Panc1 (cell line): Measurements from ENCODE around the gene BCORL1. TPM values are rescaled to one million over a fixed set of nuclear protein-coding genes. Genes with fewer than 3 reads are reported as not detected.
A peak's percentile ranks its signal among the peaks of the same experiment; 100 is the strongest.

ENCODE experiments used
- ATAC-seq: fragments of 200-7000 bp; cut with Tn5 transposase; 2 replicates; pipeline ENCODE4 v1.9.1; 2020; ENCODE audit warnings: mild to moderate bottlenecking, moderate library complexity
- BruUV-seq: library from RNA; stranded (reverse); fragments of 400-500 nt; replicated peaks from 2 replicates; lab custom pipeline; 2021; lab: Mats Ljungman, UMichigan
- CTCF ChIA-PET: fragments of 300-600 bp; sonication (Branson Sonifier 250); formaldehyde crosslinking; loops from one replicate; lab custom pipeline; 2022; ENCODE audit warnings: antibody characterized with exemption; lab: Charles Lee
- POLR2A ChIA-PET: fragments of 300-600 bp; sonication (Branson Sonifier 250); formaldehyde crosslinking; loops from one replicate; lab custom pipeline; 2022; ENCODE audit warnings: antibody characterized with exemption; lab: Charles Lee
- DNase-seq: peaks from one replicate; pipeline ENCODE4 v3.0.0-alpha.2; 2010; ENCODE audit warnings: low read depth, low spot score
- H3K27ac ChIP-seq: 2 replicates; pipeline ENCODE4 v1.5.1; 2011; ENCODE audit warnings: mild to moderate bottlenecking, low read length, inconsistent platforms
- H3K27me3 ChIP-seq: fragments of 200-500 bp; sonication (Bioruptor generic); 2 replicates; pipeline ENCODE4 v1.6.0; 2014; ENCODE audit warnings: low read length, inconsistent platforms; ENCODE audit not compliant: control insufficient read depth, insufficient read depth
- H3K36me3 ChIP-seq: fragments of 200-500 bp; sonication (Bioruptor generic); 2 replicates; pipeline ENCODE4 v1.5.1; 2014; ENCODE audit warnings: inconsistent platforms, mild to moderate bottlenecking, low read length, moderate library complexity; ENCODE audit not compliant: control insufficient read depth, insufficient read depth
- H3K4me1 ChIP-seq: 2 replicates; pipeline ENCODE4 v1.5.1; 2011; ENCODE audit warnings: inconsistent platforms, mild to moderate bottlenecking, low read length, moderate library complexity; ENCODE audit not compliant: control insufficient read depth, insufficient read depth
- H3K4me3 ChIP-seq, 2 experiments: 2 replicates each; pipeline ENCODE4 v1.5.1; 2011 to 2012; ENCODE audit warnings: low read depth in 2 of 2, low read length in 2 of 2, mild to moderate bottlenecking in 2 of 2, inconsistent platforms in 1 of 2, moderate library complexity in 1 of 2
- H3K9me3 ChIP-seq: fragments of 200-500 bp; sonication (Bioruptor generic); 2 replicates; pipeline ENCODE4 v1.5.1; 2014; ENCODE audit warnings: low read depth, mild to moderate bottlenecking, inconsistent platforms, low read length, moderate library complexity; ENCODE audit not compliant: control insufficient read depth, insufficient read depth
- CTCF ChIP-seq: fragments of 450-650 bp; IDR thresholded peaks from 2 replicates; pipeline ENCODE4 v1.5.1; 2017; ENCODE audit warnings: mild to moderate bottlenecking
- POLR2AphosphoS5 ChIP-seq: IDR thresholded peaks from 2 replicates; pipeline ENCODE4 v1.6.1; 2012; ENCODE audit warnings: mild to moderate bottlenecking, low read depth, low read length, moderate library complexity
- SIN3A ChIP-seq: IDR thresholded peaks from 2 replicates; pipeline ENCODE4 v1.6.1; 2012; ENCODE audit warnings: low read depth, mild to moderate bottlenecking, low read length, moderate library complexity, borderline replicate concordance; ENCODE audit not compliant: insufficient read depth
- TCF7L2 ChIP-seq: IDR thresholded peaks from 2 replicates; pipeline ENCODE4 v1.6.1; 2011; ENCODE audit warnings: mild to moderate bottlenecking, low read depth, low read length, inconsistent platforms
- in situ Hi-C: cut with HindIII; loops from 2 replicates; pipeline ENCODE4 v1.10.0; 2016; ENCODE audit warnings: low sequenced_read_pairs, low pct_unique_long_range_greater_than_20kb
- intact Hi-C: fragments of 100-400 bp; cut with micrococcal nuclease; formaldehyde crosslinking; loops from one replicate; pipeline ENCODE4 v1.10.0; 2022; ENCODE audit not compliant: unreplicated experiment
- total RNA-seq: library from RNA; stranded (reverse); gene quantifications from one replicate; pipeline ENCODE4 v1.2.1, GENCODE V29; 2021; ENCODE audit not compliant: unreplicated experiment
- TF ChIP-seq, protein P1 (sequence below), 2 experiments: IDR thresholded peaks; 2 replicates each; pipeline ENCODE4 v1.6.1; 2011 to 2012; ENCODE audit warnings: low read depth in 2 of 2, control low read depth in 1 of 2, low read length in 1 of 2, mild to moderate bottlenecking in 1 of 2, moderate library complexity in 1 of 2; ENCODE audit not compliant: insufficient read depth in 1 of 2

The BCORL1 gene
- total RNA-seq, 1 experiment from 2014 or later, result 67.4 TPM

DNA sequence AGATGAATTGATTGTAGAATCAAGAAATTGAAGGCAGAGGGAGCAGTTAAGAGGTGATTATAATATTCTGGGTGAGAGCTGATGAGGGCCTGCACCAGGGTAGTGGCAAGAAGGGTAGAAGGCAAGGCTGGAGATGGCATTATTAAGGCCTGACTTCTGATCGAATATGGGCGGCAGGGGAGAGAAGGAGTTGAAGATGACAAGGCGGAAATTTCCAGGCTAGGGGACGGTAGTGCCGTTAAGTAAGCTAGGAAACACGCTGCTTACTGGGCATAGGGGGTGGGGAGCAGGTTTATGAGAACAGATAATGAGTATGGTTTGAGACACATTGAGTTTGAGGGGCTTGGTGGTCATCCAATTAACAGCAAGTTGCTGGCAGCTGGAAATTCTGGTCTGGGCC is 19.5 kb downstream of the BCORL1 start:
- Histone ChIP-seq H3K4me1 (no peaks in the 10 kb centered on the region), H3K27me3 (no peaks in the 10 kb centered on the region), H3K27ac (no peak overlapping the region), H3K9me3 (no peaks in the 10 kb centered on the region), H3K4me3 (no peak overlapping the region), H3K36me3 (peaks cover 6% of the 10 kb centered on the region; the same call in 1 of the 2 replicates)
- BruUV-seq, result no TSS peak
- in situ Hi-C loops, result no loop called here
- ChIA-PET CTCF (no interaction called here), POLR2A (no interaction called here)
- ATAC-seq (no peak), DNase-seq (no peak)
- intact Hi-C loops, result no loop called here
- no peak for TF ChIP-seq SIN3A
- TF ChIP-seq POLR2AphosphoS5, result no peak
- TF ChIP-seq CTCF, result no peak
- TF ChIP-seq, protein P1, sequence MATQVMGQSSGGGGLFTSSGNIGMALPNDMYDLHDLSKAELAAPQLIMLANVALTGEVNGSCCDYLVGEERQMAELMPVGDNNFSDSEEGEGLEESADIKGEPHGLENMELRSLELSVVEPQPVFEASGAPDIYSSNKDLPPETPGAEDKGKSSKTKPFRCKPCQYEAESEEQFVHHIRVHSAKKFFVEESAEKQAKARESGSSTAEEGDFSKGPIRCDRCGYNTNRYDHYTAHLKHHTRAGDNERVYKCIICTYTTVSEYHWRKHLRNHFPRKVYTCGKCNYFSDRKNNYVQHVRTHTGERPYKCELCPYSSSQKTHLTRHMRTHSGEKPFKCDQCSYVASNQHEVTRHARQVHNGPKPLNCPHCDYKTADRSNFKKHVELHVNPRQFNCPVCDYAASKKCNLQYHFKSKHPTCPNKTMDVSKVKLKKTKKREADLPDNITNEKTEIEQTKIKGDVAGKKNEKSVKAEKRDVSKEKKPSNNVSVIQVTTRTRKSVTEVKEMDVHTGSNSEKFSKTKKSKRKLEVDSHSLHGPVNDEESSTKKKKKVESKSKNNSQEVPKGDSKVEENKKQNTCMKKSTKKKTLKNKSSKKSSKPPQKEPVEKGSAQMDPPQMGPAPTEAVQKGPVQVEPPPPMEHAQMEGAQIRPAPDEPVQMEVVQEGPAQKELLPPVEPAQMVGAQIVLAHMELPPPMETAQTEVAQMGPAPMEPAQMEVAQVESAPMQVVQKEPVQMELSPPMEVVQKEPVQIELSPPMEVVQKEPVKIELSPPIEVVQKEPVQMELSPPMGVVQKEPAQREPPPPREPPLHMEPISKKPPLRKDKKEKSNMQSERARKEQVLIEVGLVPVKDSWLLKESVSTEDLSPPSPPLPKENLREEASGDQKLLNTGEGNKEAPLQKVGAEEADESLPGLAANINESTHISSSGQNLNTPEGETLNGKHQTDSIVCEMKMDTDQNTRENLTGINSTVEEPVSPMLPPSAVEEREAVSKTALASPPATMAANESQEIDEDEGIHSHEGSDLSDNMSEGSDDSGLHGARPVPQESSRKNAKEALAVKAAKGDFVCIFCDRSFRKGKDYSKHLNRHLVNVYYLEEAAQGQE (IDR thresholded peaks at IDR 0.05; ENCODE audit: insufficient read depth in 1 of 2, low read depth in 2 of 2, low read length in 1 of 2), result no peak
- no peak for TF ChIP-seq TCF7L2

DNA sequence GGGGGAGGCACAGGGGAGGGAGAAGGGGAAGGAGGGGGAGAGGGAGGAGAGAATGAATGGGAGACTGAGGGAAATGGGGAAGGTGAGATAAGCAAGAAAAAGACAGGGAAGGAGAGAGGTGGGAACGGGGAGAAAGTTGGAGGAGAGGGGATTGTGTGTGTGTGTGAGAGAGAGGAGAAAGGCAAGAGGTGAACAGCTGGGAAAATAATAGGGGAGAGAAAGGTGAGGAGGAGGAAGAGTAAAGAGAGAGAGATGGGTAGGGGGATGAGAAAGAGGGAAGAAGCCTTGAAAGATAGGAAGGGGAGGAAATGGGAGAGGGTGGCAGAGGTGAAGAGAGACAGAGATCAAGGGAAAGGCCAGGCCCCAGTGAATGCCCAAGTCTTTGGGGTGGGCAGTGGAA is 20.1 kb downstream of the BCORL1 start:
- BruUV-seq, result no TSS peak
- POLR2A ChIA-PET, result interaction anchor here (0.6 kb wide), 1 partner anchor 60 kb away, joined by 3 read pairs; no protein-coding TSS in a partner anchor

More for the DNA sequence above, 20.1 kb downstream of the BCORL1 start:
- no peaks in the 10 kb centered on the region for H3K4me1 ChIP-seq
- TF ChIP-seq CTCF, result no peak
- TF ChIP-seq POLR2AphosphoS5, result no peak
- TF ChIP-seq TCF7L2, result no peak
- no peak for TF ChIP-seq SIN3A
- TF ChIP-seq, protein P1 (IDR thresholded peaks at IDR 0.05; ENCODE audit: insufficient read depth in 1 of 2, low read depth in 2 of 2, low read length in 1 of 2), result no peak
- H3K36me3 ChIP-seq, result peaks cover 9% of the 10 kb centered on the region; the same call in 1 of the 2 replicates
- no peak overlapping the region for H3K4me3 ChIP-seq
- DNase-seq (no peak), ATAC-seq (peak; percentile 31; the same call in 1 of the 2 replicates)
- H3K27ac ChIP-seq, result no peak overlapping the region
- intact Hi-C loops (no loop called here), in situ Hi-C loops (no loop called here)
- no peaks in the 10 kb centered on the region for H3K27me3 ChIP-seq
- CTCF ChIA-PET, result no interaction called here
- H3K9me3 ChIP-seq, result no peaks in the 10 kb centered on the region
